HEK293 (cell line): ENCODE measurements around the gene PCSK5.
A peak's percentile ranks its signal among the peaks of the same experiment; 100 is the strongest.

ENCODE experiments used
- CTCF ChIA-PET: fragments of 350-600 bp; formaldehyde crosslinking; extraction: SDS; loops from one replicate; lab custom pipeline; 2021; ENCODE audit warnings: antibody characterized with exemption; lab: Yijun Ruan, JAX
- POLR2A ChIA-PET: fragments of 300-600 bp; formaldehyde crosslinking; extraction: SDS; loops from one replicate; lab custom pipeline; 2020; ENCODE audit warnings: antibody characterized with exemption, inconsistent platforms; lab: Yijun Ruan, JAX
- H3K27ac ChIP-seq: fragments of 200-500 bp; sonication (Bioruptor generic); 2 replicates; pipeline ENCODE4 v1.5.1; 2014; ENCODE audit warnings: low read depth, low read length, control low read depth, inconsistent platforms; ENCODE audit errors: extremely low read depth
- H3K36me3 ChIP-seq, 2 experiments: fragments of 200-500 bp in 1 of 2; sonication (Bioruptor generic) in 1 of 2; 1 replicate in 1 of 2; 2 replicates in 1 of 2; pipeline ENCODE4 v1.5.1; 2014 to 2017; ENCODE audit warnings: inconsistent platforms in 2 of 2, low read length in 2 of 2; ENCODE audit not compliant: control insufficient read depth in 2 of 2, insufficient read depth in 1 of 2
- H3K4me1 ChIP-seq: fragments of 200-500 bp; sonication (Bioruptor generic); 2 replicates; pipeline ENCODE4 v1.5.1; 2014; ENCODE audit warnings: mild to moderate bottlenecking, low read length, inconsistent platforms; ENCODE audit not compliant: control insufficient read depth, insufficient read depth
- H3K4me3 ChIP-seq: 2 replicates; pipeline ENCODE4 v1.5.1; 2011; ENCODE audit warnings: low read depth, mild to moderate bottlenecking, control low read depth, low read length, moderate library complexity
- H3K9me3 ChIP-seq: fragments of 200-500 bp; sonication (Bioruptor generic); 2 replicates; pipeline ENCODE4 v1.5.1; 2014; ENCODE audit warnings: low read depth, low read length, inconsistent platforms; ENCODE audit not compliant: control insufficient read depth, insufficient read depth
- BCL11B ChIP-seq: fragments of 450-650 bp; formaldehyde crosslinking; IDR thresholded peaks from 2 replicates; pipeline ENCODE4 v1.5.1; 2016; ENCODE audit warnings: low read depth, missing biosample characterization, missing genetic modification characterization
- FEZF1 ChIP-seq: fragments of 450-650 bp; formaldehyde crosslinking; IDR thresholded peaks from 2 replicates; pipeline ENCODE4 v1.5.1; 2016; ENCODE audit warnings: missing biosample characterization, missing genetic modification characterization
- INSM2 ChIP-seq: fragments of 450-650 bp; formaldehyde crosslinking; IDR thresholded peaks from 2 replicates; pipeline ENCODE4 v1.5.1; 2016; ENCODE audit warnings: missing biosample characterization, missing genetic modification characterization
- KLF10 ChIP-seq: fragments of 450-650 bp; IDR thresholded peaks from 2 replicates; pipeline ENCODE4 v1.5.1; 2018; ENCODE audit warnings: missing biosample characterization, mild to moderate bottlenecking, missing genetic modification characterization
- KLF8 ChIP-seq: fragments of 450-650 bp; formaldehyde crosslinking; IDR thresholded peaks from 2 replicates; pipeline ENCODE4 v1.5.1; 2016; ENCODE audit warnings: missing biosample characterization, missing genetic modification characterization
- MYNN ChIP-seq: fragments of 450-650 bp; formaldehyde crosslinking; IDR thresholded peaks from 2 replicates; pipeline ENCODE4 v1.5.1; 2016; ENCODE audit warnings: missing biosample characterization, missing genetic modification characterization, borderline replicate concordance
- OSR2 ChIP-seq: fragments of 450-650 bp; formaldehyde crosslinking; IDR thresholded peaks from 2 replicates; pipeline ENCODE4 v1.5.1; 2016; ENCODE audit warnings: missing biosample characterization, missing genetic modification characterization
- PRDM1 ChIP-seq: fragments of 450-650 bp; formaldehyde crosslinking; IDR thresholded peaks from 2 replicates; pipeline ENCODE4; 2016; ENCODE audit warnings: missing biosample characterization, missing genetic modification characterization
- PRDM10 ChIP-seq: fragments of 450-650 bp; formaldehyde crosslinking; IDR thresholded peaks from 2 replicates; pipeline ENCODE4 v1.5.1; 2016; ENCODE audit warnings: missing biosample characterization, missing genetic modification characterization
- PRDM4 ChIP-seq: fragments of 450-650 bp; formaldehyde crosslinking; IDR thresholded peaks from 2 replicates; pipeline ENCODE4 v1.5.1; 2017; ENCODE audit warnings: missing biosample characterization, missing genetic modification characterization
- SP3 ChIP-seq: fragments of 450-650 bp; formaldehyde crosslinking; IDR thresholded peaks from 2 replicates; pipeline ENCODE4 v1.5.1; 2016; ENCODE audit warnings: missing biosample characterization, missing genetic modification characterization
- TSHZ1 ChIP-seq: fragments of 450-650 bp; formaldehyde crosslinking; IDR thresholded peaks from 2 replicates; pipeline ENCODE4 v1.5.1; 2016; ENCODE audit warnings: missing biosample characterization, missing genetic modification characterization, borderline replicate concordance
- ZBTB20 ChIP-seq: fragments of 450-650 bp; formaldehyde crosslinking; IDR thresholded peaks from 2 replicates; pipeline ENCODE4 v1.5.1; 2016; ENCODE audit warnings: missing biosample characterization, missing genetic modification characterization
- ZBTB44 ChIP-seq: fragments of 450-650 bp; IDR thresholded peaks from 2 replicates; pipeline ENCODE4 v1.5.1; 2018; ENCODE audit warnings: missing biosample characterization, mild to moderate bottlenecking, missing genetic modification characterization
- ZEB2 ChIP-seq: fragments of 450-650 bp; formaldehyde crosslinking; IDR thresholded peaks from 2 replicates; pipeline ENCODE4 v1.5.1; 2016; ENCODE audit warnings: missing biosample characterization, missing genetic modification characterization
- ZFP69B ChIP-seq: fragments of 450-650 bp; formaldehyde crosslinking; IDR thresholded peaks from 2 replicates; pipeline ENCODE4 v1.5.1; 2016; ENCODE audit warnings: missing biosample characterization, missing genetic modification characterization
- ZNF10 ChIP-seq: fragments of 450-650 bp; formaldehyde crosslinking; IDR thresholded peaks from 2 replicates; pipeline ENCODE4 v1.5.1; 2017; ENCODE audit warnings: missing biosample characterization, missing genetic modification characterization
- ZNF140 ChIP-seq: fragments of 450-650 bp; formaldehyde crosslinking; IDR thresholded peaks from 2 replicates; pipeline ENCODE4 v1.5.1; 2016; ENCODE audit warnings: missing biosample characterization, missing genetic modification characterization
- ZNF354C ChIP-seq: fragments of 450-650 bp; formaldehyde crosslinking; IDR thresholded peaks from 2 replicates; pipeline ENCODE4 v1.5.1; 2016; ENCODE audit warnings: missing biosample characterization, missing genetic modification characterization, low read depth, borderline replicate concordance
- ZNF391 ChIP-seq: fragments of 450-650 bp; formaldehyde crosslinking; IDR thresholded peaks from 2 replicates; pipeline ENCODE4 v1.5.1; 2016; ENCODE audit warnings: low read depth, missing biosample characterization, missing genetic modification characterization, borderline replicate concordance
- ZNF561 ChIP-seq: fragments of 450-650 bp; IDR thresholded peaks from 2 replicates; pipeline ENCODE4 v1.5.1; 2018; ENCODE audit warnings: missing biosample characterization, missing genetic modification characterization, borderline replicate concordance
- ZNF629 ChIP-seq: fragments of 450-650 bp; formaldehyde crosslinking; IDR thresholded peaks from 2 replicates; pipeline ENCODE4 v1.5.1; 2017; ENCODE audit warnings: missing biosample characterization, missing genetic modification characterization
- ZNF639 ChIP-seq: fragments of 450-650 bp; formaldehyde crosslinking; IDR thresholded peaks from 2 replicates; pipeline ENCODE4 v1.5.1; 2016; ENCODE audit warnings: missing biosample characterization, missing genetic modification characterization
- ZNF791 ChIP-seq: fragments of 450-650 bp; formaldehyde crosslinking; IDR thresholded peaks from 2 replicates; pipeline ENCODE4 v1.5.1; 2016; ENCODE audit warnings: missing biosample characterization, missing genetic modification characterization

The PCSK5 gene

GRCh38 chr9:76135902-76136301 lies 245.4 kb downstream of the PCSK5 start:
- POLR2A ChIA-PET = no interaction called here
- Histone ChIP-seq H3K9me3 (no peaks in the 10 kb centered on the region), H3K27ac (no peak overlapping the region), H3K4me1 (0 out of 2 replicates have a peak, but pooled peaks cover 2% of the 10 kb centered on the region), H3K4me3 (no peak overlapping the region), H3K36me3 (no peaks in the 10 kb centered on the region)
- CTCF ChIA-PET = interaction anchor here (0.6 to 1.1 kb wide), 3 partner anchors 16 to 870 kb away, joined by 3 to 4 read pairs (median 3); no protein-coding TSS in a partner anchor
- TF ChIP-seq ZBTB44 (tag by site-specific recombination) = peak; percentile 60; the same call in 1 of the 2 replicates
- TF ChIP-seq ZNF10 (tag by site-specific recombination) = peak; percentile 23; the same call in 1 of the 2 replicates
- no peak for TF ChIP-seq ZNF354C (tag by site-specific recombination)
- 0 out of 2 replicates have a peak, but pooled peaks have one; percentile 22 for TF ChIP-seq PRDM10 (tag by site-specific recombination)
- no peak for TF ChIP-seq ZNF561
- peak; percentile 72 for TF ChIP-seq INSM2 (tag by site-specific recombination)
- TF ChIP-seq ZFP69B (tag by site-specific recombination) = 0 out of 2 replicates have a peak, but pooled peaks have one; percentile 47
- TF ChIP-seq ZNF140 (tag by site-specific recombination) = no peak
- TF ChIP-seq ZNF391 (tag by site-specific recombination) = peak; percentile 44; the same call in 1 of the 2 replicates
- TF ChIP-seq MYNN (tag by site-specific recombination) = no peak
- TF ChIP-seq ZNF639 (tag by site-specific recombination) = no peak
- TF ChIP-seq TSHZ1 (tag by site-specific recombination) = no peak
- TF ChIP-seq ZEB2 (tag by site-specific recombination) = peak; percentile 62
- peak; percentile 72 for TF ChIP-seq ZNF629
- TF ChIP-seq PRDM4 (tag by site-specific recombination) = peak; percentile 41; the same call in 1 of the 2 replicates
- TF ChIP-seq KLF8 = peak; percentile 38; the same call in 1 of the 2 replicates
- no peak for TF ChIP-seq ZNF791 (tag by site-specific recombination)
- TF ChIP-seq OSR2 = peak; percentile 70; the same call in 1 of the 2 replicates
- no peak for TF ChIP-seq PRDM1
- TF ChIP-seq BCL11B (tag by site-specific recombination) = no peak
- no peak for TF ChIP-seq SP3 (tag by site-specific recombination)
- peak; percentile 59; the same call in 1 of the 2 replicates for TF ChIP-seq FEZF1 (tag by site-specific recombination)
- peak; percentile 49; the same call in 1 of the 2 replicates for TF ChIP-seq KLF10 (tag by site-specific recombination)
- TF ChIP-seq ZBTB20 (tag by site-specific recombination) = peak; percentile 62
